ENCODE data around the gene RGS3.
"Not testable (repeated sequence)": the region's sequence is repeated elsewhere in the genome, so short reads cannot be mapped to it uniquely, and the experiment has no call there.

Gene RGS3

GRCh38 chr9:113631137-113631765 lies 167.7 kb downstream of the RGS3 start:
- in situ Hi-C loops (cut with HindIII; ENCODE audit: low sequenced_read_pairs), result no loop called here

- in situ Hi-C loops (cut with HindIII; ENCODE audit: low sequenced_read_pairs), result no loop called here
Measured at GRCh38 chr9:113631871-113632665, 168.5 kb downstream of the RGS3 start.

- in situ Hi-C loops (cut with HindIII; ENCODE audit: low sequenced_read_pairs), result no loop called here
Measured at GRCh38 chr9:113632776-113633590, 169.5 kb downstream of the RGS3 start.

- in situ Hi-C loops (cut with HindIII; ENCODE audit: low sequenced_read_pairs), result no loop called here
Measured at GRCh38 chr9:113633782-113634595, 170.5 kb downstream of the RGS3 start.

- in situ Hi-C loops (cut with HindIII; ENCODE audit: low sequenced_read_pairs), result no loop called here
Measured at GRCh38 chr9:113634596-113635515, 171.3 kb downstream of the RGS3 start.

GRCh38 chr9:113635586-113635985 lies 172.1 kb downstream of the RGS3 start:
- in situ Hi-C loops (cut with HindIII; ENCODE audit: low sequenced_read_pairs), result no loop called here

- in situ Hi-C loops (cut with HindIII; ENCODE audit: low sequenced_read_pairs), result no loop called here
Measured at GRCh38 chr9:113636165-113636564, 172.6 kb downstream of the RGS3 start.

GRCh38 chr9:113636693-113637092 lies 173.2 kb downstream of the RGS3 start:
- in situ Hi-C loops (cut with HindIII; ENCODE audit: low sequenced_read_pairs), result no loop called here

GRCh38 chr9:113638490-113638889 lies 175.0 kb downstream of the RGS3 start:
- in situ Hi-C loops (cut with HindIII; ENCODE audit: low sequenced_read_pairs), result no loop called here

- in situ Hi-C loops (cut with HindIII; ENCODE audit: low sequenced_read_pairs), result no loop called here
Measured at GRCh38 chr9:113638897-113639296, 175.4 kb downstream of the RGS3 start.

- in situ Hi-C loops (cut with HindIII; ENCODE audit: low sequenced_read_pairs), result not testable (repeated sequence)
Measured at GRCh38 chr9:113639411-113639970, 176.0 kb downstream of the RGS3 start.

- in situ Hi-C loops (cut with HindIII; ENCODE audit: low sequenced_read_pairs), result no loop called here
Measured at GRCh38 chr9:113640418-113640817, 176.9 kb downstream of the RGS3 start.

- in situ Hi-C loops (cut with HindIII; ENCODE audit: low sequenced_read_pairs), result no loop called here
Measured at GRCh38 chr9:113641100-113641885, 177.8 kb downstream of the RGS3 start.

- in situ Hi-C loops (cut with HindIII; ENCODE audit: low sequenced_read_pairs), result no loop called here
Measured at GRCh38 chr9:113644321-113644720, 180.8 kb downstream of the RGS3 start.

- in situ Hi-C loops (cut with HindIII; ENCODE audit: low sequenced_read_pairs), result no loop called here
Measured at GRCh38 chr9:113645227-113645977, 181.9 kb downstream of the RGS3 start.

- in situ Hi-C loops (cut with HindIII; ENCODE audit: low sequenced_read_pairs), result no loop called here
Measured at GRCh38 chr9:113645978-113646253, 182.4 kb downstream of the RGS3 start.

- in situ Hi-C loops (cut with HindIII; ENCODE audit: low sequenced_read_pairs), result no loop called here
Measured at GRCh38 chr9:113646491-113646890, 183.0 kb downstream of the RGS3 start.
